Esophagus muscularis mucosa (tissue), 3 donors: ENCODE data around the gene RPH3AL.

Experiments
- POLR2A ChIP-seq: fragments of 450-650 bp; IDR thresholded peaks from one replicate; pipeline ENCODE4 v1.6.1; 2017; ENCODE audit warnings: antibody characterized with exemption, moderate library complexity, mild to moderate bottlenecking, low read depth
- POLR2AphosphoS5 ChIP-seq, 2 donors: sonication (generic); formaldehyde crosslinking; IDR thresholded peaks; one replicate each; pipeline ENCODE4 v1.6.1; 2017; ENCODE audit warnings: antibody characterized with exemption in 2 of 2
- TF ChIP-seq, protein P1 (sequence below), 3 experiments: fragments of 200-600 bp in 2 of 3; fragments of 450-650 bp in 1 of 3; sonication (generic) in 2 of 3; IDR thresholded peaks; one replicate each; pipeline ENCODE4 v1.5.1; 2017 to 2019; ENCODE audit warnings: antibody characterized with exemption in 3 of 3, mild to moderate bottlenecking in 2 of 3, moderate library complexity in 1 of 3

GRCh38 chr17:206941-207560 lies 145.6 kb downstream of the RPH3AL start:
- TF ChIP-seq POLR2A = no peak
- TF ChIP-seq POLR2AphosphoS5 (IDR thresholded peaks at IDR 0.05) = no peak
- TF ChIP-seq, protein P1, sequence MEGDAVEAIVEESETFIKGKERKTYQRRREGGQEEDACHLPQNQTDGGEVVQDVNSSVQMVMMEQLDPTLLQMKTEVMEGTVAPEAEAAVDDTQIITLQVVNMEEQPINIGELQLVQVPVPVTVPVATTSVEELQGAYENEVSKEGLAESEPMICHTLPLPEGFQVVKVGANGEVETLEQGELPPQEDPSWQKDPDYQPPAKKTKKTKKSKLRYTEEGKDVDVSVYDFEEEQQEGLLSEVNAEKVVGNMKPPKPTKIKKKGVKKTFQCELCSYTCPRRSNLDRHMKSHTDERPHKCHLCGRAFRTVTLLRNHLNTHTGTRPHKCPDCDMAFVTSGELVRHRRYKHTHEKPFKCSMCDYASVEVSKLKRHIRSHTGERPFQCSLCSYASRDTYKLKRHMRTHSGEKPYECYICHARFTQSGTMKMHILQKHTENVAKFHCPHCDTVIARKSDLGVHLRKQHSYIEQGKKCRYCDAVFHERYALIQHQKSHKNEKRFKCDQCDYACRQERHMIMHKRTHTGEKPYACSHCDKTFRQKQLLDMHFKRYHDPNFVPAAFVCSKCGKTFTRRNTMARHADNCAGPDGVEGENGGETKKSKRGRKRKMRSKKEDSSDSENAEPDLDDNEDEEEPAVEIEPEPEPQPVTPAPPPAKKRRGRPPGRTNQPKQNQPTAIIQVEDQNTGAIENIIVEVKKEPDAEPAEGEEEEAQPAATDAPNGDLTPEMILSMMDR (IDR thresholded peaks at IDR 0.05) = no peak
